HEK293T (cell line): ENCODE data around the gene FZD2.
"Not testable (repeated sequence)": the region's sequence is repeated elsewhere in the genome, so short reads cannot be mapped to it uniquely, and the experiment has no call there.

Experiments used
- CTCF ChIA-PET: fragments of 350-600 bp; formaldehyde crosslinking; extraction: SDS; loops from one replicate; lab custom pipeline; 2021; ENCODE audit warnings: antibody characterized with exemption, inconsistent platforms; lab: Yijun Ruan, JAX
- POLR2A ChIA-PET: fragments of 350-600 bp; formaldehyde crosslinking; extraction: SDS; loops from one replicate; lab custom pipeline; 2020; ENCODE audit warnings: antibody characterized with exemption, inconsistent platforms; lab: Yijun Ruan, JAX
- DNase-seq: peaks from one replicate; pipeline ENCODE4 v3.0.0; 2012; ENCODE audit warnings: mixed read lengths; ENCODE audit errors: extremely low spot score
- ARNT ChIP-seq: fragments of 450-650 bp; IDR thresholded peaks from 2 replicates; pipeline ENCODE4 v1.6.1; 2017; ENCODE audit warnings: mild to moderate bottlenecking
- BHLHE40 ChIP-seq: fragments of 450-650 bp; IDR thresholded peaks from 2 replicates; pipeline ENCODE4 v1.6.1; 2016; ENCODE audit warnings: mild to moderate bottlenecking, moderate library complexity, borderline replicate concordance
- CTBP1 ChIP-seq: fragments of 450-650 bp; IDR thresholded peaks from 2 replicates; pipeline ENCODE4 v1.6.1; 2016; ENCODE audit warnings: borderline replicate concordance
- ELF4 ChIP-seq: fragments of 450-650 bp; IDR thresholded peaks from 2 replicates; pipeline ENCODE4 v1.6.1; 2017; ENCODE audit warnings: antibody characterized with exemption
- FOXA1 ChIP-seq: fragments of 450-650 bp; IDR thresholded peaks from 2 replicates; pipeline ENCODE4 v1.6.1; 2016; ENCODE audit warnings: mild to moderate bottlenecking
- FOXK2 ChIP-seq: fragments of 450-650 bp; IDR thresholded peaks from 2 replicates; pipeline ENCODE4 v1.6.1; 2016; ENCODE audit warnings: mild to moderate bottlenecking
- FOXM1 ChIP-seq: fragments of 450-650 bp; IDR thresholded peaks from 2 replicates; pipeline ENCODE4 v1.6.1; 2017; ENCODE audit warnings: mild to moderate bottlenecking, borderline replicate concordance
- HDGF ChIP-seq: fragments of 450-650 bp; IDR thresholded peaks from 2 replicates; pipeline ENCODE4 v1.6.1; 2017; ENCODE audit warnings: antibody characterized with exemption, borderline replicate concordance
- L3MBTL2 ChIP-seq: fragments of 450-650 bp; conservative IDR thresholded peaks from 2 replicates; pipeline ENCODE4 v1.6.1; 2016; ENCODE audit warnings: mild to moderate bottlenecking
- LEF1 ChIP-seq: fragments of 450-650 bp; IDR thresholded peaks from 2 replicates; pipeline ENCODE4 v1.6.1; 2017; ENCODE audit warnings: mild to moderate bottlenecking, borderline replicate concordance
- NFRKB ChIP-seq: fragments of 450-650 bp; IDR thresholded peaks from 2 replicates; pipeline ENCODE4 v1.6.1; 2016; ENCODE audit warnings: mild to moderate bottlenecking, moderate library complexity
- PKNOX1 ChIP-seq: fragments of 450-650 bp; IDR thresholded peaks from 2 replicates; pipeline ENCODE4 v1.6.1; 2016
- SP1 ChIP-seq: fragments of 450-650 bp; IDR thresholded peaks from 2 replicates; pipeline ENCODE4 v1.6.1; 2017
- SUZ12 ChIP-seq: fragments of 450-650 bp; IDR thresholded peaks from 2 replicates; pipeline ENCODE4 v1.6.1; 2016; ENCODE audit warnings: mild to moderate bottlenecking
- TARDBP ChIP-seq: fragments of 450-650 bp; IDR thresholded peaks from 2 replicates; pipeline ENCODE4 v1.6.1; 2016
- ZNF384 ChIP-seq: fragments of 450-650 bp; IDR thresholded peaks from 2 replicates; pipeline ENCODE4 v1.6.1; 2016

Gene FZD2

GRCh38 chr17:44527954-44528353 is 29.3 kb upstream of the FZD2 start:
- no peak for DNase-seq
- TF ChIP-seq LEF1 (no peak), ELF4 (no peak), FOXA1 (no peak), ARNT (no peak), SUZ12 (no peak), CTBP1 (no peak), TARDBP (no peak), BHLHE40 (no peak), NFRKB (no peak), HDGF (no peak), PKNOX1 (no peak), FOXK2 (no peak), FOXM1 (no peak), SP1 (no peak), ZNF384 (no peak), L3MBTL2 (no peak)
- ChIA-PET CTCF (interaction anchor here (0.6 kb wide), 1 partner anchor 238 kb away, joined by 4 read pairs; no protein-coding TSS in a partner anchor), POLR2A (interaction anchor here (1.4 kb wide), 1 partner anchor 24 kb away, joined by 4 read pairs; the partner anchor contains the start of gene GPATCH8)

GRCh38 chr17:44529864-44530263 is 27.4 kb upstream of the FZD2 start:
- no peak for DNase-seq
- POLR2A ChIA-PET = no interaction called here
- CTCF ChIA-PET = no interaction called here
- TF ChIP-seq PKNOX1 = no peak
- no peak for TF ChIP-seq BHLHE40

DNA sequence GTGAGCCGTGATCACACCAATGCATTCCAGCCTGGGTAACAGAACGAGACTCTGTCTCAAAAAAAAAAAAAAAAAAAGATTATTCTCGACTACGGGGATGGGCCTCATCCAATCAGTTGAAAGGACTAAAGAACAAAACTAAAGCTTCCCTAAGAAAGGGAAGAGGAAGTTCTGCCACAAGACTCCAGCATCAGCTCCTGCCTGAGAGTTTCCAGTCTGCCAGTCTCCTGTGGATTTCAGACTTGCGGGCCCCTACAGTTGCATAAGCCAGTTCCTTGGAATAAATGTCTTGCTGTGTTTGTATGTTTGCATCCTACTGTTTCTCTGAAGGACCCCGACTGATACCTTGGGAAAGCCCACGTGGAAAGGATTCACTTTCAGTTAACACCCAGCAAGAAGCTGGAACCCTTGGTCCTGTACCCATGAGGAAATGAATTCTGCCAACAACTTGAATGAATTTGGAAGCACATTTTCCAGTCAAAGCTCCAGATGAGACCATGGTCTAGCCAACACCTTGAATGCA is 26.3 kb upstream of the FZD2 start:
- no peak for DNase-seq
- TF ChIP-seq ZNF384 (no peak), L3MBTL2 (no peak), TARDBP (no peak), FOXK2 (no peak), SUZ12 (no peak), FOXM1 (no peak), ARNT (no peak), LEF1 (no peak), BHLHE40 (no peak), FOXA1 (no peak), HDGF (no peak), NFRKB (no peak), PKNOX1 (no peak), SP1 (no peak), ELF4 (no peak), CTBP1 (no peak)
- ChIA-PET CTCF (interaction anchor here (0.5 to 0.7 kb wide), 2 partner anchors 101 to 155 kb away, joined by 4 to 5 read pairs; no protein-coding TSS in a partner anchor), POLR2A (interaction anchor here (1.1 kb wide), 1 partner anchor 8 kb away, joined by 3 read pairs; no protein-coding TSS in a partner anchor)

- POLR2A ChIA-PET = interaction anchor here (1.2 to 1.5 kb wide), 4 partner anchors 11 to 103 kb away, joined by 4 to 6 read pairs (median 5); partner anchors contain the start of gene FZD2
Observed at GRCh38 chr17:44533533-44534246, 23.6 kb upstream of the FZD2 start.

GRCh38 chr17:44536090-44536953 is 21.0 kb upstream of the FZD2 start:
- no peak for DNase-seq
- CTCF ChIA-PET = interaction anchor here (1.1 to 1.7 kb wide), 3 partner anchors 13 to 101 kb away, joined by 3 to 7 read pairs (median 4); no protein-coding TSS in a partner anchor
- POLR2A ChIA-PET = interaction anchor here (0.8 to 1.9 kb wide), 8 partner anchors 8 to 155 kb away, joined by 3 to 8 read pairs (median 3); partner anchors contain the start of genes FZD2 and GPATCH8

More at GRCh38 chr17:44533533-44534246, 23.6 kb upstream of the FZD2 start:
- DNase-seq = peak; percentile 94
- CTCF ChIA-PET = interaction anchor here (0.6 to 3.2 kb wide), 17 partner anchors 11 to 172 kb away, joined by 3 to 32 read pairs (median 4); no protein-coding TSS in a partner anchor
- TF ChIP-seq HDGF = 0 out of 2 replicates have a peak, but pooled peaks have one; percentile 50
- no peak for TF ChIP-seq SUZ12
- peak; percentile 90 for TF ChIP-seq L3MBTL2
- no peak for TF ChIP-seq FOXA1
- TF ChIP-seq CTBP1 = no peak

GRCh38 chr17:44537922-44538321 is 19.4 kb upstream of the FZD2 start:
- DNase-seq, CTCF ChIA-PET: not testable (repeated sequence)
- POLR2A ChIA-PET = interaction anchor here (0.9 kb wide), 1 partner anchor 19 kb away, joined by 3 read pairs; the partner anchor contains the start of gene FZD2

More at GRCh38 chr17:44536090-44536953, 21.0 kb upstream of the FZD2 start:
- TF ChIP-seq ELF4 = no peak
- no peak for TF ChIP-seq FOXA1
- no peak for TF ChIP-seq TARDBP
- no peak; the same call in 1 of the 2 replicates for TF ChIP-seq L3MBTL2
- no peak for TF ChIP-seq HDGF
- TF ChIP-seq SUZ12 = no peak
- no peak for TF ChIP-seq ARNT
- no peak for TF ChIP-seq ZNF384
- TF ChIP-seq FOXM1 = no peak
- no peak for TF ChIP-seq PKNOX1
- TF ChIP-seq SP1 = no peak
- TF ChIP-seq LEF1 = no peak
- no peak for TF ChIP-seq FOXK2
- no peak for TF ChIP-seq BHLHE40
- no peak for TF ChIP-seq CTBP1
- TF ChIP-seq NFRKB = no peak
